Upper lobe of left lung (tissue), 4 donors: ENCODE results near the gene KIAA0825.

Source experiments
- EP300 ChIP-seq, 4 donors: sonication (generic); formaldehyde crosslinking; IDR thresholded peaks; one replicate each; pipeline ENCODE4 v1.5.1; 2017; ENCODE audit warnings: antibody characterized with exemption in 4 of 4, control low read depth in 2 of 4
- POLR2A ChIP-seq, 4 donors: fragments of 450-650 bp; IDR thresholded peaks; one replicate each; pipeline ENCODE4 v1.5.1; 2016 to 2017; ENCODE audit warnings: antibody characterized with exemption in 4 of 4, mild to moderate bottlenecking in 2 of 4
- TF ChIP-seq, protein P1 (sequence below), 6 experiments: fragments of 450-650 bp in 4 of 6; fragments of 200-600 bp in 2 of 6; sonication (generic) in 2 of 6; IDR thresholded peaks; one replicate each; pipeline ENCODE4 v1.5.1; 2016 to 2019; ENCODE audit warnings: antibody characterized with exemption in 6 of 6

DNA sequence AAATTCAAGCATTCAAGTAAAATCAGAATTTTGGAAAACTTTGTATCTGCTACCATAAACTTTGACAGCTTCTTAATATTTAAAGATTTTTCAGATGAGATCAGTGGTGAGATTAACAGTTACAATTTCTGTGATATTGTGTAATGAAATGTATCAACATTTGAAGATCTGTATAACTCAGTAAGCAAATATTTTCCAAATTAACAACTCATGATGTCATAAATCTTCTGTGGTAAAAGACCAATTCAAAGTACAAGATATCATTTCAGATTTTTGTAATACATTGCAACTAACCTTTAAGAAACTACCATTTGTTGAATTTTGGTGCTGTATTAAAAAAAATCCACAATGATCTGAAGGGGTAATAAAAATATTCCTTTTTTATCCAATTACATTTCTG is 352.2 kb downstream of the KIAA0825 start:
- TF ChIP-seq, protein P1, sequence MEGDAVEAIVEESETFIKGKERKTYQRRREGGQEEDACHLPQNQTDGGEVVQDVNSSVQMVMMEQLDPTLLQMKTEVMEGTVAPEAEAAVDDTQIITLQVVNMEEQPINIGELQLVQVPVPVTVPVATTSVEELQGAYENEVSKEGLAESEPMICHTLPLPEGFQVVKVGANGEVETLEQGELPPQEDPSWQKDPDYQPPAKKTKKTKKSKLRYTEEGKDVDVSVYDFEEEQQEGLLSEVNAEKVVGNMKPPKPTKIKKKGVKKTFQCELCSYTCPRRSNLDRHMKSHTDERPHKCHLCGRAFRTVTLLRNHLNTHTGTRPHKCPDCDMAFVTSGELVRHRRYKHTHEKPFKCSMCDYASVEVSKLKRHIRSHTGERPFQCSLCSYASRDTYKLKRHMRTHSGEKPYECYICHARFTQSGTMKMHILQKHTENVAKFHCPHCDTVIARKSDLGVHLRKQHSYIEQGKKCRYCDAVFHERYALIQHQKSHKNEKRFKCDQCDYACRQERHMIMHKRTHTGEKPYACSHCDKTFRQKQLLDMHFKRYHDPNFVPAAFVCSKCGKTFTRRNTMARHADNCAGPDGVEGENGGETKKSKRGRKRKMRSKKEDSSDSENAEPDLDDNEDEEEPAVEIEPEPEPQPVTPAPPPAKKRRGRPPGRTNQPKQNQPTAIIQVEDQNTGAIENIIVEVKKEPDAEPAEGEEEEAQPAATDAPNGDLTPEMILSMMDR (IDR thresholded peaks at IDR 0.05) = no peak
- TF ChIP-seq POLR2A (IDR thresholded peaks at IDR 0.05) (no peak), EP300 (IDR thresholded peaks at IDR 0.05) (no peak)
